Neural crest cell (in vitro differentiated cells): ENCODE data around the gene TMPRSS6. TPM values are rescaled to one million over a fixed set of nuclear protein-coding genes. Genes with fewer than 3 reads are reported as not detected.

ENCODE experiments used
- DNase-seq: peaks from one replicate; pipeline ENCODE4 v3.0.0; 2021; ENCODE audit warnings: low read depth, mixed read lengths, low spot score
- H3K27ac Mint-ChIP-seq: one replicate; pipeline ENCODE4 v1.8.0; 2021; ENCODE audit warnings: mild to moderate bottlenecking, mixed read lengths; ENCODE audit not compliant: unreplicated experiment
- H3K27me3 Mint-ChIP-seq: 2 replicates; pipeline ENCODE4 v1.8.0; 2021; ENCODE audit warnings: low read depth, mild to moderate bottlenecking, mixed read lengths
- H3K36me3 Mint-ChIP-seq: 2 replicates; pipeline ENCODE4 v1.8.0; 2021; ENCODE audit warnings: low read depth, mild to moderate bottlenecking, mixed read lengths
- H3K4me1 Mint-ChIP-seq: 2 replicates; pipeline ENCODE4 v1.8.0; 2021; ENCODE audit warnings: mixed read lengths
- H3K4me3 Mint-ChIP-seq: one replicate; pipeline ENCODE4 v1.8.0; 2021; ENCODE audit warnings: mild to moderate bottlenecking, mixed read lengths
- H3K9me3 Mint-ChIP-seq: 2 replicates; pipeline ENCODE4 v1.8.0; 2021; ENCODE audit warnings: mixed read lengths
- total RNA-seq: library from RNA; stranded (reverse); gene quantifications from 2 replicates; pipeline ENCODE4 v1.2.1, GENCODE V29; 2021
- TF ChIP-seq, protein P1 (sequence below): fragments of 200-600 bp; sonication (generic); conservative IDR thresholded peaks from 2 replicates; pipeline ENCODE4 v1.5.0; 2021; ENCODE audit warnings: antibody characterized with exemption, mild to moderate bottlenecking

TMPRSS6 gene
- total RNA-seq, 1 donor from 2014 or later, result not detected

DNA sequence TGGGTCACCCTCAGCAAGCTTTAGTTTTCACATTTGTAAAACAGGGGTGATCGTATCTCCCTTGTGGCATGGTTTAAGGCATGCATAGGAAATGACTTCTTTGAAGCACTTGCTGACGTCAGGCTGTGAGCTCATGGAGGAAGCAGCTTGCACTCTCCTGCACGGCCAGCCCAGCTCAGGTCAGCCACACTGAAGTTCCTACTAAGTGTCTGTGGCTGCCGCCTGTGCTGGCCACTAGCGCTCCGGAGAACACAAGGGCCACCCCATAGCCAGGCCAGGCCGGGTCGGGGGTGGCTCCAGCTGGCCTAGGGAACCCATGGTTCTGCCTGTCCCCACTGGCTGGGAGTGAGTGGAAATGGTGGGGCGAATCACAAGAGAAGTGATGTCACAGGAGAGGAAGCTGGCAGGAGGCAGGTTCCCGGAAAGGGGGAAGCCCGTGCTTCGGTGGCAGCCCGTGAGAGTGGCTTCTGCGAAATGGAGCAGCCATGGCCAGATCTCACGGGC lies 29.8 kb downstream of the TMPRSS6 start:
- no peaks in the 10 kb centered on the region for H3K36me3 Mint-ChIP-seq
- no peaks in the 10 kb centered on the region for H3K9me3 Mint-ChIP-seq
- H3K27ac Mint-ChIP-seq, result no peak overlapping the region
- TF ChIP-seq, protein P1, sequence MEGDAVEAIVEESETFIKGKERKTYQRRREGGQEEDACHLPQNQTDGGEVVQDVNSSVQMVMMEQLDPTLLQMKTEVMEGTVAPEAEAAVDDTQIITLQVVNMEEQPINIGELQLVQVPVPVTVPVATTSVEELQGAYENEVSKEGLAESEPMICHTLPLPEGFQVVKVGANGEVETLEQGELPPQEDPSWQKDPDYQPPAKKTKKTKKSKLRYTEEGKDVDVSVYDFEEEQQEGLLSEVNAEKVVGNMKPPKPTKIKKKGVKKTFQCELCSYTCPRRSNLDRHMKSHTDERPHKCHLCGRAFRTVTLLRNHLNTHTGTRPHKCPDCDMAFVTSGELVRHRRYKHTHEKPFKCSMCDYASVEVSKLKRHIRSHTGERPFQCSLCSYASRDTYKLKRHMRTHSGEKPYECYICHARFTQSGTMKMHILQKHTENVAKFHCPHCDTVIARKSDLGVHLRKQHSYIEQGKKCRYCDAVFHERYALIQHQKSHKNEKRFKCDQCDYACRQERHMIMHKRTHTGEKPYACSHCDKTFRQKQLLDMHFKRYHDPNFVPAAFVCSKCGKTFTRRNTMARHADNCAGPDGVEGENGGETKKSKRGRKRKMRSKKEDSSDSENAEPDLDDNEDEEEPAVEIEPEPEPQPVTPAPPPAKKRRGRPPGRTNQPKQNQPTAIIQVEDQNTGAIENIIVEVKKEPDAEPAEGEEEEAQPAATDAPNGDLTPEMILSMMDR, result no peak
- H3K4me1 Mint-ChIP-seq, result no peaks in the 10 kb centered on the region
- DNase-seq, result no peak
- peaks cover 18% of the 10 kb centered on the region for H3K27me3 Mint-ChIP-seq
- H3K4me3 Mint-ChIP-seq, result no peak overlapping the region

DNA sequence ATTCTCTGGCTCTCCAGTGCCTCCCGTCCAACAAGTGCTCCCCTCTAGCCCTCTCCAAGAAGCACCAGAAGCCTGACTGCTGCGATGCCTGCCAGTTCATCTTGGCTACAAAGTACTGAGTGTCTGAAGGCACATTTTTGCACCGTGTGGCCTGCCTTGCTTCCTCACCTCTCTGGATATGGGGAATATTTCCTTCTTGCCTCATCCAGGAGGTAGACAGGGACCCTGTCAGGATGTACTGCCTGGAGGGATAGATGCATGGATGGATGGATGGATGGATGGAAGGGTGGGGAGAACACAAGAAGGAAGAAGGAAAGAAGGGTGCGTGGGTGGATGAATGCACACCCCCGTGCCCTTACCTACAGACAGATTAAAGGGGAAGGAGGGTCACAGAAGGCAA lies 30.4 kb downstream of the TMPRSS6 start:
- no peaks in the 10 kb centered on the region for H3K9me3 Mint-ChIP-seq
- no peak overlapping the region for H3K4me3 Mint-ChIP-seq
- no peak overlapping the region for H3K27ac Mint-ChIP-seq
- no peaks in the 10 kb centered on the region for H3K36me3 Mint-ChIP-seq
- TF ChIP-seq, protein P1, result no peak
- peaks cover 18% of the 10 kb centered on the region for H3K27me3 Mint-ChIP-seq
- no peak for DNase-seq
- H3K4me1 Mint-ChIP-seq, result no peaks in the 10 kb centered on the region

DNA sequence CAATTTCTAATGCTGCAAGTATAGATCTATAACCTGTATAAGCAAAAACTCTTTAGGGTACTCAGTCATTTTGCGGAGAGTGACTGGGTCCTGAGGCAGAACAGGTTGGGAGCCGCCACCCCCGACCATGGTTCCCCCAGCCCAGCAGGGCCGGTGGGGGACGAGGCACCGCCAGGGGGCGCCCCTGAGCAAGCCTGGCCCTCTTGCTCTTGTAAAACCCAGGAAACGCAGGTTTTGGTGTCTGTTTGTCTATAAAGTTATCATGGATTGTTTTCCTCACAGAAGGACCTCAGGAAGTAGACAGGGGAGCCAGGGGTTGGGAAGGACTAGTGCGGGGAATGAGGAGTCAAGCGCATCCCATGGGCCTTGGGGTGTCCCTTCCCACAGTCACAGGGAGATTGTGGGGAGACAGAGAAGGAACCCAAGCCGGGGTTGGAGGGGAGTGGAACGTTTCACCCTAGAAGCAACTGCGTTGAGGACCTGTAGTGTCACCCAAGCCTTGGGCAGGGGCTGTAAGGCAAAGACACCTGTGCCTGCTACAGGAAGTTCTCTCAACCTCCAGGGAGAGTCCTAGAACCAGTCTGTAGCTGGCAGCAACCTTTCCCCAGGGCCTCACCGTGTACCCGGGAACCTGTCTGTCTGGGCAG lies 31.6 kb downstream of the TMPRSS6 start:
- Mint-ChIP-seq H3K36me3 (no peaks in the 10 kb centered on the region), H3K4me3 (no peak overlapping the region), H3K9me3 (no peaks in the 10 kb centered on the region), H3K27ac (no peak overlapping the region), H3K27me3 (peaks cover 15% of the 10 kb centered on the region), H3K4me1 (no peaks in the 10 kb centered on the region)
- TF ChIP-seq, protein P1, result peak; percentile 99
- peak; percentile 77 for DNase-seq

DNA sequence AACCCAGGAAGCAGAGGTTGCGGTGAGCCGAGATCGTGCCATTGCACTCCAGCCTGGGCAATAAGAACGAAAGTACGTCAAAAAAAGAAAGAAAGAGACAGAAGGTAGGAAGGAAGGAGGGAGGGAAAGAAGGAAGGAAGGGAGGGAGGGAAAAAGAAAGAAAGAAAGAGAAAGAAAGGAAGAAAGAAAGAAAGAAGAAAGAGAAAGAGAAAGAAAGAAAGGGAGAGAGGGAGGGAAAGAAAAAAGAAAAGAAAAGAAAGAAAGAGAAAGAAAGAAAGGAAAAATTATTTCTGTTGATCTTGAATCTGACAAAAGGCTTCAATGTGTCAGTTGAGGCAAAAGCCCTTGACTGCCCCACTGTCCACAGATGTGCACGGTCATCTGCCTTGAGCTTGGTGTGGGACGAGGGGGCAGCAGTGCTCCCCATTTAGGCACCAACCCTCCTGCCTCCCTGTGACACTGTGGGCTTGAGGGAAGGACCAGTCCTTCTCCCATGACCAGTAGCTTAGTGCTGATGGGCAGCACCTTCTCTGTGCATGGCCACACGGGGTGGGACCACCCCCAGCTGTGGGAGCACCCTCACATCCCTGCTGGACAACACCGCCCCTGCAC lies 33.6 kb downstream of the TMPRSS6 start:
- no peaks in the 10 kb centered on the region for H3K9me3 Mint-ChIP-seq
- H3K4me3 Mint-ChIP-seq, result no peak overlapping the region
- H3K27ac Mint-ChIP-seq, result no peak overlapping the region
- no peaks in the 10 kb centered on the region for H3K36me3 Mint-ChIP-seq
- no peak for DNase-seq
- H3K27me3 Mint-ChIP-seq, result peaks cover 15% of the 10 kb centered on the region
- TF ChIP-seq, protein P1, result no peak
- no peaks in the 10 kb centered on the region for H3K4me1 Mint-ChIP-seq

DNA sequence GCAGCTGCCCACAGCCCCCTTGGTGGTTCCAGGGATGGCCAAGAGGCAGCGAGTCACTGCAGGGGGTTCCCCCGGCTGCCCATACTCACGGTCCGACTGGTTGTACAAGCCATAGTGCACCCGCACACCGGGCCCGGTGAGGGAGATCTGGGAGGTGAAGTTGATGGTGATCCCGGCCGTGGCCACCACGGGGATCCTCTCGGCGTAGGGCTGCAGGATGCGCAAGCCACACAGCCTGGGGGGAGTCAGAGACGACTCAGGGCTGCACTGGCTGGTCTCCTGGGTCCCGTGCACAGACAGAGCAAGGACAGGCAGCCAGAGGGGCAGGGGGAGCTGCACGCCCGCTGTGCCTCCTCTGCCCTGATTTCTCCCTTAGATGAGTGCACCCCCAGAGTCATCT lies 34.5 kb downstream of the TMPRSS6 start:
- Mint-ChIP-seq H3K27me3 (peaks cover 15% of the 10 kb centered on the region), H3K4me1 (no peaks in the 10 kb centered on the region), H3K36me3 (no peaks in the 10 kb centered on the region), H3K4me3 (no peak overlapping the region), H3K27ac (no peak overlapping the region), H3K9me3 (no peaks in the 10 kb centered on the region)
- TF ChIP-seq, protein P1, result no peak
- DNase-seq, result no peak
